ELR (cell line): ENCODE results near the gene GBA2.

Experiments
- DNase-seq: peaks from one replicate; pipeline ENCODE4 v3.0.0-alpha.2; 2015; ENCODE audit warnings: low read depth

GBA2 gene

GRCh38 chr9:35738186-35738585, 10.8 kb downstream of the GBA2 start:
- DNase-seq, result no peak

GRCh38 chr9:35737143-35737542, 11.9 kb downstream of the GBA2 start:
- no peak for DNase-seq

GRCh38 chr9:35736201-35736633, 12.8 kb downstream of the GBA2 start:
- peak; percentile 86 for DNase-seq

GRCh38 chr9:35734096-35734495, 14.9 kb downstream of the GBA2 start:
- peak; percentile 41 for DNase-seq

GRCh38 chr9:35732800-35733541, 16.1 kb downstream of the GBA2 start:
- DNase-seq, result peak; percentile 84

GRCh38 chr9:35732185-35732799, 16.7 kb downstream of the GBA2 start, which contains the start of the genes CREB3 and TLN1:
Gene CREB3, plus strand, starts transcription at chr9:35732666. Its CDS starts 107 bp downstream, at chr9:35732773.
Gene TLN1, minus strand, starts transcription at chr9:35732195. Its CDS starts 6,501 bp downstream, at chr9:35725694.
- DNase-seq, result peak; percentile 99

GRCh38 chr9:35731415-35732184, 17.4 kb downstream of the GBA2 start:
- DNase-seq, result no peak

GRCh38 chr9:35730486-35730854, 18.6 kb downstream of the GBA2 start:
- DNase-seq, result no peak

- DNase-seq, result peak; percentile 96
Observed at GRCh38 chr9:35729700-35730485, 19.1 kb downstream of the GBA2 start.

GRCh38 chr9:35729101-35729500, 19.9 kb downstream of the GBA2 start:
- peak; percentile 22 for DNase-seq

GRCh38 chr9:35728041-35728971, 20.7 kb downstream of the GBA2 start:
- peak; percentile 88 for DNase-seq

- no peak for DNase-seq
Observed at GRCh38 chr9:35727676-35728040, 21.4 kb downstream of the GBA2 start.

- peak; percentile 43 for DNase-seq
Observed at GRCh38 chr9:35726931-35727330, 22.1 kb downstream of the GBA2 start.

GRCh38 chr9:35725362-35725761, 23.7 kb downstream of the GBA2 start:
- no peak for DNase-seq

- no peak for DNase-seq
Observed at GRCh38 chr9:35723908-35724307, 25.1 kb downstream of the GBA2 start.

- no peak for DNase-seq
Observed at GRCh38 chr9:35723426-35723825, 25.6 kb downstream of the GBA2 start.

GRCh38 chr9:35719546-35719945, 29.5 kb downstream of the GBA2 start:
- no peak for DNase-seq

GRCh38 chr9:35718721-35719511, 30.1 kb downstream of the GBA2 start:
- peak; percentile 47 for DNase-seq

GRCh38 chr9:35717132-35717870, 31.7 kb downstream of the GBA2 start:
- DNase-seq, result no peak
